HepG2 (cell line): Measurements from ENCODE around the gene TK2. TPM values are rescaled to one million over a fixed set of nuclear protein-coding genes. Genes with fewer than 3 reads are reported as not detected.
A peak's percentile ranks its signal among the peaks of the same experiment; 100 is the strongest.

Experiments
- ATAC-seq: fragments of 200-7000 bp; cut with Tn5 transposase; 3 replicates; pipeline ENCODE4 v1.9.1; 2020; ENCODE audit warnings: mild to moderate bottlenecking, moderate library complexity
- BruUV-seq: library from RNA; stranded (reverse); fragments of 400-500 nt; replicated peaks from 2 replicates; lab custom pipeline; 2021; lab: Mats Ljungman, UMichigan
- CTCF ChIA-PET: fragments of 300-600 bp; formaldehyde crosslinking; extraction: SDS; loops from one replicate; lab custom pipeline; 2021; ENCODE audit warnings: low total read pairs, inconsistent platforms, low intra/inter-chr PET ratio; lab: Yijun Ruan, JAX
- POLR2A ChIA-PET: fragments of 350-600 bp; sonication (Branson Sonifier 250); formaldehyde crosslinking; loops from one replicate; lab custom pipeline; 2020; ENCODE audit warnings: antibody characterized with exemption, inconsistent platforms; lab: Yijun Ruan, JAX
- DNase-seq: peaks from one replicate; pipeline ENCODE4 v3.0.0-alpha.2; 2015; ENCODE audit warnings: low spot score
- FAIRE-seq: peaks from 3 replicates; lab custom pipeline; 2011; peaks lifted over from hg19 to GRCh38; lab: Jason Lieb, UNC
- H2AFZ ChIP-seq: one replicate; pipeline ENCODE4 v1.6.1; 2011; ENCODE audit warnings: low read length, inconsistent platforms
- H3K27ac ChIP-seq: fragments of 300-600 bp; 3 replicates; pipeline ENCODE4 v1.8.0; 2011; ENCODE audit warnings: mixed run types, mild to moderate bottlenecking, mixed read lengths, low read length, inconsistent platforms; ENCODE audit not compliant: insufficient read depth; ENCODE audit errors: extremely low read length
- H3K27me3 ChIP-seq, 2 experiments: fragments of 200-600 bp in 1 of 2; 2 replicates in 1 of 2; 3 replicates in 1 of 2; pipeline versions ENCODE4 v1.6.0 to v1.8.0; 2011; ENCODE audit warnings: low read length in 2 of 2, mild to moderate bottlenecking in 2 of 2, moderate library complexity in 2 of 2, inconsistent platforms in 1 of 2; ENCODE audit not compliant: insufficient read depth in 2 of 2, control insufficient read depth in 1 of 2
- H3K36me3 ChIP-seq, 2 experiments: fragments of 200-600 bp in 1 of 2; replicated peaks in 1 of 2; 2 replicates in 1 of 2; 3 replicates in 1 of 2; pipeline versions ENCODE4 v1.5.1 to v1.8.0; 2011; ENCODE audit warnings: low read length in 2 of 2, inconsistent platforms in 1 of 2; ENCODE audit not compliant: insufficient read depth in 2 of 2, control insufficient read depth in 1 of 2
- H3K4me1 ChIP-seq: 2 replicates; pipeline ENCODE4 v1.5.1; 2012; ENCODE audit warnings: low read length, inconsistent platforms; ENCODE audit not compliant: insufficient read depth
- H3K4me2 ChIP-seq: 2 replicates; pipeline ENCODE4 v1.6.0; 2011; ENCODE audit warnings: low read depth, low read length, inconsistent platforms
- H3K4me3 ChIP-seq, 3 experiments: fragments of 200-600 bp in 1 of 3; sonication (generic), shearing (Covaris generic) in 1 of 3; replicated peaks in 1 of 3; 2 replicates each; pipeline ENCODE4 v1.5.1; 2011 to 2016; ENCODE audit warnings: low read length in 3 of 3, inconsistent platforms in 2 of 3, low read depth in 2 of 3, mild to moderate bottlenecking in 2 of 3, control low read depth in 1 of 3, mixed read lengths in 1 of 3; ENCODE audit not compliant: insufficient read depth in 1 of 3
- H3K79me2 ChIP-seq: one replicate; pipeline ENCODE4 v1.6.1; 2011; ENCODE audit warnings: low read length, inconsistent platforms; ENCODE audit not compliant: insufficient read depth
- H3K9ac ChIP-seq: 2 replicates; pipeline ENCODE4 v1.6.0; 2011; ENCODE audit warnings: mild to moderate bottlenecking, low read depth, low read length, inconsistent platforms; ENCODE audit not compliant: insufficient read depth
- H3K9me3 ChIP-seq: 2 replicates; pipeline ENCODE4 v1.5.1; 2012; ENCODE audit warnings: mild to moderate bottlenecking, low read length
- H4K20me1 ChIP-seq: 2 replicates; pipeline ENCODE4 v1.6.0; 2011; ENCODE audit warnings: inconsistent platforms, mild to moderate bottlenecking, low read length, moderate library complexity; ENCODE audit not compliant: insufficient read depth
- CBFB ChIP-seq: sonication (generic); formaldehyde crosslinking; IDR thresholded peaks from 2 replicates; pipeline ENCODE4 v1.4.0; 2020; ENCODE audit warnings: missing genetic modification reagents
- EZH2 ChIP-seq: conservative IDR thresholded peaks from 2 replicates; pipeline ENCODE4 v1.6.1; 2012; ENCODE audit warnings: mild to moderate bottlenecking, low read depth, low read length, moderate library complexity
- MATR3 ChIP-seq: sonication (generic); formaldehyde crosslinking; IDR thresholded peaks from 2 replicates; pipeline ENCODE4 v1.4.0; 2020; ENCODE audit warnings: missing genetic modification reagents
- RFXANK ChIP-seq: IDR thresholded peaks from 2 replicates; pipeline ENCODE4 v1.6.1; 2016
- WGBS: methylation state at CpG from one replicate; pipeline ENCODE4 v1.1.6; 2017; ENCODE audit warnings: low lambda C conversion rate; 5-methylcytosine and 5-hydroxymethylcytosine counted together
- in situ Hi-C: cut with HindIII; loops from 2 replicates; pipeline ENCODE4 v1.10.0; 2017; ENCODE audit warnings: low pct_unique_long_range_greater_than_20kb; ENCODE audit not compliant: extremely low pct_ligation_motif_present
- intact Hi-C: fragments of 100-400 bp; cut with micrococcal nuclease; formaldehyde crosslinking; loops from one replicate; pipeline ENCODE4 v1.10.0; 2022; ENCODE audit not compliant: unreplicated experiment
- polyA plus RNA-seq, 8 experiments: library from polyadenylated mRNA; depleted of rRNA in 3 of 8; stranded (reverse) in 7 of 8; unstranded in 1 of 8; fragments of >200 nt; fragmentation: Illumina TruSeq in 4 of 8; extraction: Trizol in 4 of 8; gene quantifications; 2 replicates each; pipeline versions ENCODE4 v1.2.1 to v1.2.3, GENCODE V29; 2011 to 2016; ENCODE audit warnings: low read depth in 4 of 8, missing spikeins in 1 of 8, mixed read lengths in 1 of 8; ENCODE audit not compliant: insufficient read depth in 1 of 8
- total RNA-seq, 5 experiments: library from RNA; depleted of rRNA; stranded (reverse); fragments of >200 nt; fragmentation: Illumina TruSeq; extraction: Trizol; gene quantifications; 2 replicates each; pipeline ENCODE4 v1.2.3, GENCODE V29; 2016; ENCODE audit warnings: low read depth in 1 of 5
- TF ChIP-seq, protein P1 (sequence below): sonication (generic); formaldehyde crosslinking; IDR thresholded peaks from 2 replicates; pipeline ENCODE4 v1.5.0; 2020; ENCODE audit warnings: missing genetic modification reagents, mild to moderate bottlenecking, borderline replicate concordance
- TF ChIP-seq, protein P2 (sequence below): sonication (generic); formaldehyde crosslinking; IDR thresholded peaks from 2 replicates; pipeline ENCODE4 v1.4.0; 2020; ENCODE audit warnings: mild to moderate bottlenecking, missing genetic modification reagents

Gene TK2
- total and polyA plus RNA-seq, 2 of the 13 experiments (the other 11 are each of a cell fraction or from before 2014, with no cell fraction given): 18.7 to 21.0 TPM

DNA sequence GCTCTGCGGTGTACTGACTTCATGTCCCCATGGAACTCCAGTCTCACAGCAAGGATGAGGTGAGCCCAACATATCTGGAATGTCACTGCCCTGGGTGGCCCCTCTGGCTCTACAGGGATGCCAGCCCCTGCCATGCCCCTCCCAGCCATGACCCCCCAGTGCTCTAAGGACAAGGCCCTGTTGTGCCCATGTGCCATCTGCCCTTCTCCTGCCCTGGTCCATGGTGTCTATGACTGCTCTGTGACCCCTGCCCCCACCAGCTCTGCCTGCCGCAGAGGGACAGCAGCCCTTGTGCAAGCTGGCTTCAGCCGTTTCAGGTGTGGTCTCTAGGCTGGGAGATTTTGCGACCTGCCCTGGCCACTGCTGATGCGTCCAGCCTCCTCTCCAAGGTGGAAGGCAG, 40.3 kb downstream of the TK2 start:
- H3K27me3 ChIP-seq: no peaks in the 10 kb centered on the region
- FAIRE-seq: no peak
- H3K36me3 ChIP-seq: peaks cover 3 to 5% of the 10 kb centered on the region in 2 experiments; a peak in 4 of 5 replicates
- peaks cover 28% of the 10 kb centered on the region for H3K4me1 ChIP-seq
- H3K9ac ChIP-seq: no peak overlapping the region
- ATAC-seq: no peak
- no peak overlapping the region for H2AFZ ChIP-seq
- CTCF ChIA-PET: no interaction called here
- H3K9me3 ChIP-seq: no peaks in the 10 kb centered on the region
- WGBS: 96% methylated on average over 5 of the region's 5 CpGs
- no peak for DNase-seq
- TF ChIP-seq RFXANK (no peak), EZH2 (no peak), CBFB (no peak)
- TF ChIP-seq, protein P1, sequence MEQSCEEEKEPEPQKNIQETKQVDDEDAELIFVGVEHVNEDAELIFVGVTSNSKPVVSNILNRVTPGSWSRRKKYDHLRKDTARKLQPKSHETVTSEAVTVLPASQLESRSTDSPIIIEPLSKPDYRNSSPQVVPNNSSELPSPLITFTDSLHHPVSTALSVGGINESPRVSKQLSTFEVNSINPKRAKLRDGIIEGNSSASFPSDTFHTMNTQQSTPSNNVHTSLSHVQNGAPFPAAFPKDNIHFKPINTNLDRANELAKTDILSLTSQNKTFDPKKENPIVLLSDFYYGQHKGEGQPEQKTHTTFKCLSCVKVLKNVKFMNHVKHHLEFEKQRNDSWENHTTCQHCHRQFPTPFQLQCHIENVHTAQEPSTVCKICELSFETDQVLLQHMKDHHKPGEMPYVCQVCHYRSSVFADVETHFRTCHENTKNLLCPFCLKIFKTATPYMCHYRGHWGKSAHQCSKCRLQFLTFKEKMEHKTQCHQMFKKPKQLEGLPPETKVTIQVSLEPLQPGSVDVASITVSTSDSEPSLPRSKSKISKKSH (CRISPR knock-in tag): peak; percentile 56; the same call in 1 of the 2 replicates
- TF ChIP-seq, protein P2, sequence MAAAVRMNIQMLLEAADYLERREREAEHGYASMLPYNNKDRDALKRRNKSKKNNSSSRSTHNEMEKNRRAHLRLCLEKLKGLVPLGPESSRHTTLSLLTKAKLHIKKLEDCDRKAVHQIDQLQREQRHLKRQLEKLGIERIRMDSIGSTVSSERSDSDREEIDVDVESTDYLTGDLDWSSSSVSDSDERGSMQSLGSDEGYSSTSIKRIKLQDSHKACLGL (CRISPR knock-in tag): no peak
- no TSS peak for BruUV-seq
- no peak overlapping the region for H3K4me2 ChIP-seq
- in situ Hi-C loops: no loop called here
- POLR2A ChIA-PET: no interaction called here
- no peak overlapping the region for H3K27ac ChIP-seq
- H3K4me3 ChIP-seq: no peak overlapping the region
- no peaks in the 10 kb centered on the region for H3K79me2 ChIP-seq
- no peaks in the 10 kb centered on the region for H4K20me1 ChIP-seq
- intact Hi-C loops: no loop called here

DNA sequence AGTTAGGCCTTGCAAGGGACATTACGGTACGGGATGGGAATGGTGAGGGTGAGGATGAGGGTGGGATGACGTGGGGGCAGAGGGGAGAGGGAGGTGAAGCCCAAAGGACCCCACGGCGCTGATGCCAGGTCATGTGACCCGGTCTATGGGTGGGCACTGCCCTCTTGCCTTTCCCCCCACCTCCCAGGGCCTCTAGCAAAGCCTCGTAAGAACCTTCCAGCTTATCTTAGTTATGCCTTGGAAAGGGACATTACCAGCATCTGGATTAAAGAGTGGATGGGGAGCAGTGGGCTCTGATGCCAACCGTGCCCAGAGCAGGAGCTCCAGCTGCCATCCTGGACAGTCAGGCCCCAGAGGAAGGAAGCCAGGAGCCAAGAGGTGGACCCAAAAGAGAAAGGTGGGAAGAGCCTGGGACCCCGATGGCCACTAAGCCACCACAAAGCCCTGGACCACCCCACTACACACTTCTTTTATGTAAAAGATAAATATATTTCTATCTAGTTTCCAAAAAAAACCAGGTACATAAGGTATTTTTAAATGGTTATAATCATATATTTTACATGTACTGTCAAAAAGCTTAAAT, 40.9 kb downstream of the TK2 start:
- H4K20me1 ChIP-seq: no peaks in the 10 kb centered on the region
- ChIA-PET POLR2A (interaction anchor here (1.5 kb wide), 1 partner anchor 8 kb away, joined by 3 read pairs; no protein-coding TSS in a partner anchor), CTCF (no interaction called here)
- H3K27me3 ChIP-seq: no peaks in the 10 kb centered on the region
- intact Hi-C loops (no loop called here), in situ Hi-C loops (no loop called here)
- WGBS: 95% methylated on average over 9 of the region's 9 CpGs
- H3K9me3 ChIP-seq: no peaks in the 10 kb centered on the region
- DNase-seq (no peak), FAIRE-seq (no peak), ATAC-seq (no peak)
- H3K36me3 ChIP-seq: peaks cover 3 to 5% of the 10 kb centered on the region in 2 experiments; a peak in 4 of 5 replicates
- BruUV-seq: no TSS peak
- H3K4me2 ChIP-seq: no peak overlapping the region
- no peak for TF ChIP-seq MATR3 (CRISPR knock-in tag)
- no peak overlapping the region for H3K27ac ChIP-seq
- peaks cover 26% of the 10 kb centered on the region for H3K4me1 ChIP-seq
- H2AFZ ChIP-seq: no peak overlapping the region
- H3K4me3 ChIP-seq: no peak overlapping the region
- no peaks in the 10 kb centered on the region for H3K79me2 ChIP-seq
- H3K9ac ChIP-seq: no peak overlapping the region
